Astrocyte (in vitro differentiated cells and primary cell): ENCODE data around the gene MYF5.

Experiments
- EZH2 ChIP-seq: IDR thresholded peaks from 2 replicates; pipeline ENCODE4 v1.6.1; 2012; ENCODE audit warnings: mild to moderate bottlenecking, low read length, inconsistent platforms; ENCODE audit not compliant: insufficient read depth
- TF ChIP-seq, protein P1 (sequence below): IDR thresholded peaks from 2 replicates; pipeline ENCODE4 v1.5.1; 2011; ENCODE audit warnings: low read depth, mild to moderate bottlenecking, inconsistent platforms, low read length, moderate library complexity; ENCODE audit not compliant: insufficient read depth

DNA sequence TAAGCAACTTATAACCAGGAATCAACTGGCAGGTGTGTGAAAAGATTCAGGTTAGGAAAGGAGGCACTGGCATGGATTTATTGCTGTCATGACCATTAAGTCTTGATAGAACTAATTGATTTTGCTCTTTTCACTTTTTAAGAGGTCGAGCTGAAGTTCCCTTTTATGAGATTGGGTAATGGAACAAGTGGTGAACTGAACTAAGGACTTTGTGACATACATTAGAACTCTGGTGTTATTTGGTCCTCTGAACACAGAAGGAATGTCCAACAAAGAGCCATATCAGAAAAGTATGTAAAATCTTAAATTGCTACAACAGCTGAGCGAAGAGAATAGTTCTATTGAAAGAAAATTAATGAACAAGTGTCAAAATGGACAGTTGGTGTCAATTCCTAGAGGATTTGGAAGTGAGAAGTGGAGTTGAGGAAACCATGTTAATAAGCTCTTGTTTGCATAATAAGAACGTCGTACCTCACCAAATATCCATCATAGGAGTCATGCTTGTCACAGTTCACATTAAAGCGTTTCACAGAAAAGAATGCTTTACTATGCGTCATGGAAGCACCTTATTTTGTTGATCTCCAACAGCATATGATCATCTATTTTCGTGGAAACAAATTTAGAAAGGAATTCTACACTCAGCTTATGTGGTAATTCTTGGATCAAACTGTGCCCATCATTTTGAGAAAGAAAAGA lies 17.7 kb upstream of the MYF5 start:
- TF ChIP-seq, protein P1, sequence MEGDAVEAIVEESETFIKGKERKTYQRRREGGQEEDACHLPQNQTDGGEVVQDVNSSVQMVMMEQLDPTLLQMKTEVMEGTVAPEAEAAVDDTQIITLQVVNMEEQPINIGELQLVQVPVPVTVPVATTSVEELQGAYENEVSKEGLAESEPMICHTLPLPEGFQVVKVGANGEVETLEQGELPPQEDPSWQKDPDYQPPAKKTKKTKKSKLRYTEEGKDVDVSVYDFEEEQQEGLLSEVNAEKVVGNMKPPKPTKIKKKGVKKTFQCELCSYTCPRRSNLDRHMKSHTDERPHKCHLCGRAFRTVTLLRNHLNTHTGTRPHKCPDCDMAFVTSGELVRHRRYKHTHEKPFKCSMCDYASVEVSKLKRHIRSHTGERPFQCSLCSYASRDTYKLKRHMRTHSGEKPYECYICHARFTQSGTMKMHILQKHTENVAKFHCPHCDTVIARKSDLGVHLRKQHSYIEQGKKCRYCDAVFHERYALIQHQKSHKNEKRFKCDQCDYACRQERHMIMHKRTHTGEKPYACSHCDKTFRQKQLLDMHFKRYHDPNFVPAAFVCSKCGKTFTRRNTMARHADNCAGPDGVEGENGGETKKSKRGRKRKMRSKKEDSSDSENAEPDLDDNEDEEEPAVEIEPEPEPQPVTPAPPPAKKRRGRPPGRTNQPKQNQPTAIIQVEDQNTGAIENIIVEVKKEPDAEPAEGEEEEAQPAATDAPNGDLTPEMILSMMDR = no peak
- no peak for TF ChIP-seq EZH2
